Pulmonary artery endothelial cell (primary cell): ENCODE results near the gene CWC27. TPM values are rescaled to one million over a fixed set of nuclear protein-coding genes. Genes with fewer than 3 reads are reported as not detected.
"Not testable (repeated sequence)": the region's sequence is repeated elsewhere in the genome, so short reads cannot be mapped to it uniquely, and the experiment has no call there.

Experiments used
- DNase-seq: peaks from one replicate; pipeline ENCODE4 v3.0.0-alpha.2; 2011; ENCODE audit warnings: low read depth, low spot score
- total RNA-seq: library from RNA; depleted of rRNA; stranded (reverse); fragments of >200 nt; gene quantifications from 2 replicates; pipeline ENCODE4 v1.2.3, GENCODE V29; 2014

CWC27 gene
- total RNA-seq, 1 donor from 2014 or later, result 15.8 TPM

DNA sequence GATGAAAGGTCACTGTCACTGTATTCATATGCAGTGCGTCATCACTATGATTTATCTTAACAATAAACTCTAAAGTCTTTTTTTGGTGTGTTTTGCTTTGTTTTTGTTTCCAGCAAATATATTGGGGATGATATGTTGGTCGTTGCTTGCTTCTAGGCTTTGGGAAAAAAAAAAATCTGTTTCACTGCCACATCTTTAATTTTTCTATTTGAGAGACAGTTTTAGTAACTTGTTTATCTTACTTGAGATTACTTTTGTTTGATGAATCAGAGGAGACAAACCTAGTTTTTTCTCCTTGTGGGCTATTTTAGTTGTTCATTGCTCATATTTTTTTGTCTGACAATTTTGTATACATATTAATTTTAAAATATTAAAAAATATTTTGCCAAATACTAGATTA lies 19.4 kb downstream of the CWC27 start:
- DNase-seq, result no peak

DNA sequence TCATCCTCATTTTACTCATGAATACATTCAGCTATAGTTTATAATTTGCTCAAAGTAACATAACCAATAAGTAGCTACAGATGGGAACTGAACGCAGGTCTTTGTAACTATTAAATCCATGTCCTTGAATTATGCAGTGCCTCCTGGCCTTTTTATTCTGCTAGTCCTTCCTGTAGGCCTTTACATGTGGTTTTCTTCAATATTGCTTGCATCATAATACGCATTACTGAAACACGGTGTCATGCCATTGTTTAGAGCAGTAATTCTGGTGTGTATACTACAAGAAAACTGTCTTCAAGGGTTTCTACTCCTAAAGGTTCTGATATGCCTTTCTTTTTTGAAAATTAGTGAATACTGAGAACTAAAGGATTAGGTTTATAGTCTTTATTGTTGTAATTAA lies 20.7 kb downstream of the CWC27 start:
- no peak for DNase-seq

DNA sequence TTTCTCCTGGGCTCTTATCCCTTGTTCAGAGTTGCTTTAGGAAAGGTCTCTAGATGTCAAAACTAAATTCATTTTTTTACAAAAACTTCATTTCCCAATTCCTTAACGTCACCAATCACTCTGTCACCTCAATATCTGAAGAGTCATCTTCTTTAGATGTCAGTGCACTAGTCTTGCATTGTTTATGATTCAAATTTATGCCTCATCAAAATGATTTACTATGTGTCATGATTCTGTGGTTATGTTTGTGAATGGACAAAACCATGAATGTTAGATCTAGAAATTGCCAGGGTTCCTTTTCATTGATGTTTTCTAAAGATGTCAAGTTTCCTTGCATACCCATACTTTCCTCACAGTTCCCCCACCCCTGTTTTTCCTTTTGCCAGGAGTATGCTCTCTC lies 21.5 kb downstream of the CWC27 start:
- no peak for DNase-seq

DNA sequence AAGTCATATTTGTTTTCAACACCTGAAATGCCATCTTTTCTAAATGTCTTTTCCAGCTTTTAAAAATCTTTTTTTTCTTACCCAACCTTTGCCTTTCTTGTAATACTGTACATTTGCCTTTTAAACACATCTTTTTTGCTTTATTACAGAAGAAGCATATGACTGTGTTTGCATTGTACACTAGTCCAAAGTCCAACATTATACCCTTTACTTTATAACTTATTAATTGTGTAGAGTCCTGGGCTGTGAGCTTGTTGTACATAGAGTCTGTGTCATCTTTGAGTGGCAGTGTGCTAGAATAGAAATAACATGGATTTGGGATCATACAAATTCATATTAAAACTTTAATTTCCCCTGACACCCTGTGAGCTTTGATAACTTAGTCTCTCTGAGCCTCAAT lies 23.7 kb downstream of the CWC27 start:
- DNase-seq, result no peak

DNA sequence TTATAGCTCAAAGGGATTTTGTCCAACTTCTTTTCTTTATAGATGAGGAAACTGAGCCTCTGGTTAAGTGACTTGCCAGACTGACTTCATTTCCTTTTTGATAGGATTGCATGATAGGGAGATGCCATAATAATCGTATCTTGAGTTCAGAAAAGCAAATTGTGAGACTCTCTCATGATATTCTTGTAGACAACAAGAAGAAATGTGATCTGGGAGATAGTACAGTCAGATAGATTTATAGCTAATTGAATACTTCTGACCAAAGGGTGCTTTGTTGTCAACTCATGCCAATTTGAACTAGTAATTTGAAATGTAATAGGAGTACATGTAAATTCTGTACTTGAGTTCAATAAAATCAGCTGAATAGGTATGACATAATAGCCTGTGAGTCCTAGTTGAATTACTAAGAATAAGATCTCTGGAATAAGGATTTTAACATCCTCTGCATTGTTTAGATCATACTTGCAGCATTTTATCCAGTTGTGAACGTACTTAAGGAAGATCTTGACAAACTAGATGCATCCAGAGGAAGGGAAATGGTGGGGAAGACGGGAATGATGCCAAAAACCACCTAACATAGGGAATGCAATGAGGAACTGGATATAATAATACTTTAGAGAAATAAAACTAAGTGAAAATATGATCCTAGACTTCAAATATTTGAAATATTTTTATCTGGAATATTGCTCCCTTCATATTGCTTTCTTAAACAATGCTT lies 25.5 kb downstream of the CWC27 start:
- no peak for DNase-seq

DNA sequence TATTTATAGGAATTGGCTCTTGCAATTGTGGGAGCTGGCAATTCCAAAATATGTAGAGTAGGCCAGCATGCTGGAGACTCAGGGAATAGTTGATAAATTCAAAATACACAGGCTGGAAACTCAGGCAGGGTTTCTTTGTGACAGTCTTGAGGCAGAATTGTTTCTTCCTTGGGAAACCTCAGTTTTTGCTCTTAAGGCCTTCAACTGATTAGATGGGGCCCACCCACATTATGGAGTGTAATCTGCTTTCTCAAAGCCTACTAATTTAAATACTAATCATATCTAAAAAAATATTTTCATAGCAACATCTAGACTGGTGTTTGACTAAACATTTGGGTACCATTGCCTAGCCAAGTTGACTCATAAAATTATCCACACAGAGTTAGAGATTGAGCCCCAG lies 27.6 kb downstream of the CWC27 start:
- no peak for DNase-seq

DNA sequence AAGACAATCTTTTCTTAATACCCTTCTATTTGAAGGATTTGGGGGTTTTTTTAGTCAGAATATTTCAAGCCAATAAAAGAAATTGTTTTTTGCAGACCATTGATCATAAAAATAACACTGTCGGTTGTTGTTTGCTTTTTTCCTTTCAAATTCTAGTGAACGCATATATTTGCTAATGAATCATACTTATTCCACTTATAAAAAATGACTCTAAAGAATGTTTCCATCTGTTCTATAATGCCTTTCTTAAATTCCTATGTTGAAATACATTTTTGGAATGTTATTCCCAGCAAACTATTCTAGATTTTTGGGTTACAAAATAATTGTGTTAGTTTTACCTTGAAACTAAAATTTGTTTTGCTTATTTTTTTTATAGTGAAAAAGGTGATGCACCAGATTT lies 32.2 kb downstream of the CWC27 start:
- no peak for DNase-seq

DNA sequence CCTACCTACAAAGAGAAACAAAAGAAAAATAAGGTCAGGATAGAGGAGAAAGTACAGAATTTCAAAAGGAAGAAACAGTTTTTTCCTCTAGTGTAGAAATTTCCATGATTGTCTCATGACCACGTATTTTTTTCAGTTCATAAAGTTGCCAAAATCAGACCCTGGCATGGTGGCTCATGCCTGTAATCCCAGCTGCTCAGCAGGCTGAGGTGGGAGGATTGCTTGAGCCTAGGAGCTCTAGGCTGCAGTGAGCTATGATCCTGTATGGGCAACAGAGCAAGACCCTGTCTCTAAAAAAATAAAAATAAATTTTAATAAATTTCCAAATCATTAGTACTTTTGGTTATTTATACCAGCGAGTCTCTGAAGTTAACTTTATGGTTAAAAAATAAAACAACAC lies 37.8 kb downstream of the CWC27 start:
- DNase-seq, result no peak

DNA sequence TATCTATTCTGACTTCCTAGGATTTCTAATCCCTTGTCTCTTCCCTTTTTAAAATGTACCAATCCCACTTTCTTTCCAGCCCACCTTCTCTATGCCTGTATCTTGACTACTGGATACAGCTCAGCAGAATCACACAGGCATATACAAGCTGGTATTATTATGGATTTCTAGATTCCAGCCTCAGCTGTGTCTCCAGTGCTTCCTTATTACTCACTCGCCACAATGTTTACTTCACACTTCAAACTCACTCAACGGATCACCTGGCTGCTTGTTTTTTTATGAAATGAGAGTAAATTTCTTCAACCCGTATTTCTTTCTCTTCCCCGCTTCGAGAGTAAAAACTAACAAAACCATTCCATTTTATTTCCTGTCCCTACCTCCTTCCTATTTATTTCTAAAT lies 38.8 kb downstream of the CWC27 start:
- DNase-seq, result no peak

DNA sequence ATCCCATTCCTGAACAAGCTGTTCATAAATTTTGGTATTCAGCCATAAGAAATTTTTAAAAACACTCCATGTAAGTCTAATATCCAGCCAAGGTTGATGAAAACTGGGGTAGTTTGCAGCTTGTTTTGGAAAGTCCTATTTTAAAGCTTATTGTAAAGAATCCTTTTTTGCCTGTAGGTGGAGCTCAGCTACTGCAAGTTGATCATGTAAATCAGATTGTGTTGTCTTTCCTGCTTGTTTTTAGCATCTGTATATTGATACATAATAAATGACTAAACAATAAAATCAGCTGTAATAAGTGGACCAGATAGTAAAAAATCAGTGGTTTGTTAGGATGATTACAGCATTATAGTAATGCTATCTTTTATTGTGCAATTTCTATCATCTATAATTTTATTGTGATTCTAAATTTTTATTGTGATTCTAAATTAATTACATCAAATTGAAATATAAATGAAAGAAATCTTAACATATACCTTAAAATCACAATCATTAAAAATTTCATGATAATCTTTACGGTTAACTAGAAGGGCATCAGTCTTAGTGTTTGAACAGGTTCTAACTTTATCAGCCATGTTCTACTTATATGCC lies 42.4 kb downstream of the CWC27 start:
- no peak for DNase-seq

DNA sequence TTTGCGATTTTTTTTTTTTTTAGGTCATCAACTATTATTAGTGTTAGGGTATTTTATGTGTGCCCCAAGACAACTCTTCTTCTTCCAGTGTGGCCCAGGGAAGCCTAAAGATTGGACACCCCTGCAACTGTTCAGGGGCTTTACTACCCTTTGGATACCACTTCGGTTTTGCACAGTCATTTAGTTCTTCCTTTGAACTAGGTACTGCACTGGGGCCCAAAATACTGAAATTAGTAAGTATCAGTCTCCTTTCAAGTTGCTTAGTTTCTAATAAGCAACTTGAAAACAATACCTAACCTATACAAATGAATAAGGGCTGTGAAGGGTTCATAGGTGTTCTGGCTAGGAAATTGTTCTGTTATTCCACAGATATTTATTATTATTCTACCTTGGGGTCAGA lies 45.3 kb downstream of the CWC27 start:
- DNase-seq, result no peak

DNA sequence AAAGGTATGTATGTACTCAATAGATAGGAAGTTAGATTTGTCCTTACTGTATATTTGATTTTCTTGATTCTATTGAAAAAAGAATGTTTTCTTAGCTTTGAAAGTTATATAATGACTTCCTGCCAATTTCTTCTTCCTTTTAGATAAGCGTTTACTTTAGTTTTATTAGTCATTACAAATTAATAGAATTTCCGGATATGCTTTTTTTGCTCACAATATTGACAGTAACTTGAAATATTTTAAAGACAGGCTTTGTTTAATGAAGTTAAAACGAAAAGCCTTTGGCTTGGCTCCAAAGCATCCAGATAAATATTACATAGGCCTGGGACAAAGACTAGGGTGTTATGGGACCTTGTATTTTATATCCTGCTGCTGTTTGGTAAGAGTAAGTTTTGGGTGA lies 49.5 kb downstream of the CWC27 start:
- no peak for DNase-seq

DNA sequence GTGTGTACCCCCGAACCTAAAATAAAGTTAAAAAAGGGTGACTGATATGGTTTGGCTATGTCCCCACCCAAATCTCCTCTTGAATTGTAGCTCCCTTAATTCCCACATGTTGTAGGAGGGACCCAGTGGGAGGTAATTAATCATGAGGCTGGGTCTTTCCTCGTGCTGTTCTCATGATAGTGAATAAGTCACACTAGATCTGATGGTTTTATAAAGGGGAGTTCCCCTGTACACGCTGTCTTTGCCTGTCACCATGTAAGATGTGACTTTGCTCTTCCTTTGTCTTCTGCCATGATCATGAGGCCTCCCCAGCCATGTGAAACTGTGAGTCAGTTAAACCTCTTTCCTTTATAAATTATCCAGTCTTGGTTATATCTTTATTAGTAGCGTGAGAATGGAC lies 50.6 kb downstream of the CWC27 start:
- not testable (repeated sequence) for DNase-seq

DNA sequence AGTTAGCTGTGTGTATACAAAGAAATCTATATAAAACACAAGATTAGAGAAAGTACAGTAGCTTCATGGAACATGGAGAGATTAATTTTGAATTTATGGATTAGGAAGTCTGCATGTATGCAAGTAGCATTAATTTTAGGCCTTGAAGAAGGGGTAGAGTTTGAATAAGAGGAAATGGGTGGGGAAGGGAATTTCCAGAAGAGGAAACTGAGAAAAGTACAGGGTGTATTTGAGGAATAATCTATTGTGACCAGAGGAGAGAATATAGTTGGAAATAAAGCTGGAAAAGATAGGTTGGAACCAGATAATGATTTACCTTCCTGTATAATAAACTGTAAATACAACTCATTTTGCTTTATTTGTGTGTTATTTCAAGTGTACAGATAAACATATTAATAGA lies 53.6 kb downstream of the CWC27 start:
- no peak for DNase-seq

DNA sequence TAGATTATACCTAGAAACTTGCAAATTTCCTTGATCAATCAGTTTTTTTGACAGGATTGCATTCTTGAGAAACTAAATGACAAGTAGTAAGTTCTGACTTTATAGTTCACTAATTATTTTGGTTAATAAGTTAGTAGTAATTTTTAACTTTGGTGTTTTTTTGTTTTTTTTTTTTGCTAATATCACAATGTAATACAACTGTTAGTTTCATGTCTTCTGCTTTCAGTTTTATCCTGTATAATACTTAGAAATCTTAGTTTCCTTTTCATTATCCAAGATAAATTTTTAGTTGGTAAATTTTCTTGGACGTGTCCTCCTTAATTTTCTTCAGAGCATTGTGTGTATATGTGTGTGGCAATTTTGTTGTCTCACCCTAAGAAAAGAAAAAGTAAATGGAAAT lies 57.8 kb downstream of the CWC27 start:
- no peak for DNase-seq

DNA sequence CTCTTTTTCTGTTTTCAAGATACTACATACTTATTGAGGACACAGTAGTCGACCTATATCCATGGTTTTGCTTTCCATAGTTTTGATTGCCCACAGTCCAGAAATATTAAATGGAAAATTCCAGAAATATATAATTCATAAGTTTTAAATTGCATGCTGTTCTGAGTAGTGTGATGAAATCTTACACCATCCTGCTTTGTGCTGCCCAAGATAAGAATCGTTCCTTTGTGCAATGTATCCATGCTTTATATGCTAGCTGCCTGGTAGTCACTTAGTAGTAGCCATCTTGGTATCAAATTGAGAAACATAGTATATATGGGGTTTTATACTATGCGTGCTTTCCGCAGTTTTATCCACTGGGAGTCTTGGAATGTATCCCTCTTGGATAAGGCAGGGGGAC lies 59.0 kb downstream of the CWC27 start:
- DNase-seq, result no peak

DNA sequence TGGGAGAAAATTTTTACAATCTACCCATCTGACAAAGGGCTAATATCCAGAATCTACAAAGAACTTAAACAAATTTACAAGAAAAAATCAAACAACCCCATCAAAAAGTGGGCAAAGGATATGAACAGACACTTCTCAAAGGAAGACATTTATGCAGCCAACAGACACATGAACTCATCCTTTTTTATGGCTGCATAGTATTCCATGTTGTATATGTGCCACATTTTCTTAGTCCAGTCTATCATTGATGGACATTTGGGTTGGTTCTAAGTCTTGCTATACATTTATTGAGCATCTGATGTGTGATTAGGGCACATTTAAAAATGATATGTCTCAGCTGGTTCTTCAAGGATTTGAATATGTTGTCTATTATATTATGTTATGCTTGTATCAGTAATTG lies 61.9 kb downstream of the CWC27 start:
- DNase-seq, result not testable (repeated sequence)

DNA sequence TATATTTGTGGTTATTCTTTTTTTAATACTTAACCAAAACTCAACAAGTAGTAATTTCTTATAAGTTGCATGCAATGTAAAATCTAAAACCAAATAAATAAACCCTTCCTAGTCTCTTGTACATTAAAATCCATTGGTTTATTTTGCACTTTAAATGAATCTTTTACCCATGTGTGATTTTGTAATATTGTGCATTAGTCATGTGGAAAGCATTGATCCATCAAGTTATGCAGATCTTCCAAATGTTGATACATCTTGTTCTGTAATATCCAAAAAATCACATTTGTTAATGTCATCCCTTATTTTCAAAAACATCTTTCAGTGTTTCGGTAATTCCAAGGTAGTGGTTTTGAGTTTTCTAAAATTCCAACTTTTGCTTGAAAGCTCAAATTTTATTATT lies 63.3 kb downstream of the CWC27 start:
- DNase-seq, result no peak

DNA sequence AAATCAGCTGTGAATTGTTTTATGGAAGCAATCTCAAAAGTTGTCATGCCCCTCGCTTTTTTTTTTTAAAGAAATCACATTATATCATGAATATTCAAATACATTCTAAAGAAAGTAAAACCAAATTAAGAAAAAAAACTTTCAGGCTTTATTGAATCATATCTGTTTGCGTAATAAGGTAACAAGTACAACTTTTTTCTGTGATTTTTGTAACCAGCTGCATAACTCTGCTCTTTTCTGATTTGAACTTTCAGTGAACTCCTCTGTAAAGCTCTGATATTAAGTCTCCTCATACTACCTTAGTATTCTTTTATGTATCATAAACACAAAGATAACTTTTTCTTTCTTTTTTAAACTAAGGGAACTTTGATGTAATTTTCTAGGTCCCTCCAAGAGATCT lies 65.3 kb downstream of the CWC27 start:
- no peak for DNase-seq

DNA sequence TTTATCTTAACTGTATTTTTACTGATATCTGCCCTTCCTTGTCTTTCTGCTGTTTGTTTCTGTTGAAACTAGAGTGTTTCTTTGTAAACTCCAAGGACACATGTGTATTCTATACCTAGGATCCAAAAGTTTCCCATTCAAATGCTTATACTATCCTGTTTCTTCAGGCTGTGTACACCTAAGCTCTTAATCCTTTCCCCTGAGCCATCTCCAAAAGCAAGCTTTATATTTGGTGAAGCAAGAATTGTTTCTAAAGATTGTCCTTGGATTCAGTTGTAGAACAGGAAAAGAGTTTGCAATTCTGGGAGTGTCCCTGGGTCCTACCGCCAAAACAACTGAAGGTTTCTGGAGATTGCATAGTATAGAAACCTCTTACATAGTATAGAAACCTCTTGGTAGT lies 65.9 kb downstream of the CWC27 start:
- no peak for DNase-seq

DNA sequence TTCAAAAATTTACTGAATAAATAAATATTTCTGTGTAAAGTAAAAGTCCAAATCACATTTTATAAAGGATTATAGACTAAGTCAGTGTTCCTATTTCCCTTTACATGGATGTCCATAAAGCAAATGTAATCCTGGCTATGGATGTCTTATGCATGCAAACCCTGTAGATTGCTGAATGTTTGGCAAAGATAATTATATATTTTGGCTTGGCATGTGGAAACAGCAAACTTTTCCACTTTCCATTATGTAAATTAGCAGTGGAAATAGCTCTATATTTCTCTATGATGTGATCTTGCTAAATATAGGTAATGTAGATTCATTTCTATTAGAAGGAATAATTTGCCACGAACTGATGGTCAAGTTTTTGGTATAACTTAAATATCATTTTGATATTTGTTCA lies 66.5 kb downstream of the CWC27 start:
- DNase-seq, result no peak

DNA sequence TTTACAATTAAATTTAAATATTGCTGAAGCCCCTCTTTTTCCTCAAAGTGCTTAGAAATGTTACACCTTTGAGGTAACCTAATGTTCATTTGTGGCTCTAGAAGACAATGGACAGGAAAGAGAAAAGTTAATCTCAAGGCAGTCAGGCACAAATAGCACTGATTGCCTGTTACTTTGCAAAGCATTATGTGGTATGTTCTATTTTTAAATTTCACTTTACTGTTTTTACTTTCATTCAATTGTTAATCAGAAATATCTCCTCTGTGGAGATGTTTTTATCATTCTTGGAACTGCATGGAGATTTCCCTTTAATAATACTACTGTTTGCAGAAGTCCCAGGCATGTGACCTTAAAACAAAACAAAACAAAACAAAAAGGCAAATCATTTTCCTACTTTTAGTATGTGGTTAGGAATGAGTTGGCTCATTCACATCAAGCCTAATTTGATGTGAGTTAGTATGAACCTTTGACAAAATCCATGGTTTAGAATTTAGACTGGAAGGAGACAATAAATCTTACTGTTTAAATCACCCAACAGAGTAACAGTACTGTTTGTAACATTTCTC lies 67.5 kb downstream of the CWC27 start:
- DNase-seq, result no peak

DNA sequence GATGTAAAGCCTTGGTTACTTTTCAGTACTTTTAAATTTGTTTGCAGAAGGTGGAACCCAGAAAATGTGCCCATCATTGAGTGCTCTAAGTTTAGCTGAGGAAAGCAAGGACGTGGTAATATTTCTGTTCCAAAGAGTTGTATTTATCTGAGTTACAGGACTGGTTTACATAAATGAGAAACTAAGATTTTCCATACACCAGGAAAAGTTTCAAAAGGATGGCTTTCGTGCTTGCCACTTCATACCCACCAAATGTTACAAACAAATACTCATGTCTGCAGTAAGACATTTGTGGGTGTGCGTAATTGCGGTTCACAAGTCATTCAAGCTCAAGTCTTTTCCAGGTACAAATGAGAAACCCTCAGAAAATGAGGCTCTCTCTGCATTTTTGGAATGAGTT lies 68.1 kb downstream of the CWC27 start:
- no peak for DNase-seq
